ENCODE results near the gene DNAH8.

DNA sequence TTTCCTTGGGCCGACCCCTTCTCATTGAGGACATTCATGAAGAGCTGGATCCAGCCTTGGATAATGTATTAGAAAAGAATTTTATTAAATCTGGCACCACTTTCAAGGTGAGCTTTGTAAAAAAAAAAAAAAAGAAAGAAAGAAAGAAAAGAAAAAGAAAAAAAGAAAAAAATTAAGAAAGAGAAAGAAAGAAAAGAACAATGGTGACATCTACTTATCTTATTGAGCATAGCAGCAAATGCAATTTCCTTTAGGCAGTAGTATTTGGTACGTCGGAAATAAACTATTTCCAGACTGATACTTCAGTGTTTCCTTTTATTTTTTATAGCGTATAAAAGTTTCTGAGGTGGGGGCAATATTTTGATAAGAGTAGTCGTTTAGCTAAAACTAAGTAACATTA lies 214.4 kb downstream of the DNAH8 start:
- TF ChIP-seq, protein P1, sequence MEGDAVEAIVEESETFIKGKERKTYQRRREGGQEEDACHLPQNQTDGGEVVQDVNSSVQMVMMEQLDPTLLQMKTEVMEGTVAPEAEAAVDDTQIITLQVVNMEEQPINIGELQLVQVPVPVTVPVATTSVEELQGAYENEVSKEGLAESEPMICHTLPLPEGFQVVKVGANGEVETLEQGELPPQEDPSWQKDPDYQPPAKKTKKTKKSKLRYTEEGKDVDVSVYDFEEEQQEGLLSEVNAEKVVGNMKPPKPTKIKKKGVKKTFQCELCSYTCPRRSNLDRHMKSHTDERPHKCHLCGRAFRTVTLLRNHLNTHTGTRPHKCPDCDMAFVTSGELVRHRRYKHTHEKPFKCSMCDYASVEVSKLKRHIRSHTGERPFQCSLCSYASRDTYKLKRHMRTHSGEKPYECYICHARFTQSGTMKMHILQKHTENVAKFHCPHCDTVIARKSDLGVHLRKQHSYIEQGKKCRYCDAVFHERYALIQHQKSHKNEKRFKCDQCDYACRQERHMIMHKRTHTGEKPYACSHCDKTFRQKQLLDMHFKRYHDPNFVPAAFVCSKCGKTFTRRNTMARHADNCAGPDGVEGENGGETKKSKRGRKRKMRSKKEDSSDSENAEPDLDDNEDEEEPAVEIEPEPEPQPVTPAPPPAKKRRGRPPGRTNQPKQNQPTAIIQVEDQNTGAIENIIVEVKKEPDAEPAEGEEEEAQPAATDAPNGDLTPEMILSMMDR (IDR thresholded peaks at IDR 0.05) = no peak
- no peak for TF ChIP-seq EZH2 (IDR thresholded peaks at IDR 0.05)

Measured in neural progenitor cell (in vitro differentiated cells).